CD1c-positive myeloid dendritic cell (primary cell): Measurements from ENCODE around the gene TREML2.
A peak's percentile ranks its signal among the peaks of the same experiment; 100 is the strongest.
"Not testable (repeated sequence)": the region's sequence is repeated elsewhere in the genome, so short reads cannot be mapped to it uniquely, and the experiment has no call there.

Experiments used
- DNase-seq: peaks from one replicate; pipeline ENCODE4 v3.0.0-alpha.2; 2016; ENCODE audit errors: extremely low spot score

Gene TREML2

GRCh38 chr6:41208439-41209106, 7.6 kb upstream of the TREML2 start:
- DNase-seq, result no peak

GRCh38 chr6:41204156-41204555, 3.2 kb upstream of the TREML2 start:
- DNase-seq, result no peak

- peak; percentile 48 for DNase-seq
These were observed 820 bp upstream of the TREML2 start for GRCh38 chr6:41201764-41202173.

- DNase-seq, result peak; percentile 68
These were observed 551 bp downstream of the TREML2 start for GRCh38 chr6:41200296-41200900.

GRCh38 chr6:41199552-41200246, 1.2 kb downstream of the TREML2 start:
- no peak for DNase-seq

GRCh38 chr6:41197234-41197633, 3.7 kb downstream of the TREML2 start:
- no peak for DNase-seq

GRCh38 chr6:41194386-41194785, 6.6 kb downstream of the TREML2 start:
- no peak for DNase-seq

GRCh38 chr6:41193884-41194283, 7.1 kb downstream of the TREML2 start:
- DNase-seq, result no peak

GRCh38 chr6:41193171-41193734, 7.7 kb downstream of the TREML2 start:
- DNase-seq, result no peak

- peak; percentile 67 for DNase-seq
These were observed 9.4 kb downstream of the TREML2 start for GRCh38 chr6:41191569-41191968.

GRCh38 chr6:41190791-41191190, 10.2 kb downstream of the TREML2 start:
- no peak for DNase-seq

- DNase-seq, result no peak
These were observed 11.0 kb downstream of the TREML2 start for GRCh38 chr6:41189967-41190366.

- DNase-seq, result not testable (repeated sequence)
These were observed 11.9 kb downstream of the TREML2 start for GRCh38 chr6:41189046-41189445.

GRCh38 chr6:41187924-41188886, 12.7 kb downstream of the TREML2 start:
- no peak for DNase-seq

GRCh38 chr6:41186031-41186562, 14.9 kb downstream of the TREML2 start:
- peak; percentile 24 for DNase-seq

- no peak for DNase-seq
These were observed 16.2 kb downstream of the TREML2 start for GRCh38 chr6:41184761-41185160.

- DNase-seq, result peak; percentile 91
These were observed 18.6 kb downstream of the TREML2 start for GRCh38 chr6:41182069-41183034.

- DNase-seq, result no peak
These were observed 19.4 kb downstream of the TREML2 start for GRCh38 chr6:41181566-41181965.

- DNase-seq, result no peak
These were observed 21.8 kb downstream of the TREML2 start for GRCh38 chr6:41179163-41179562.

- no peak for DNase-seq
These were observed 23.3 kb downstream of the TREML2 start for GRCh38 chr6:41177695-41178094.
